Measurements from ENCODE around the gene SNAI3. TPM values are rescaled to one million over a fixed set of nuclear protein-coding genes. Genes with fewer than 3 reads are reported as not detected.

Gene SNAI3
- total RNA-seq, 4 donors from 2014 or later = 0.70 to 0.80 TPM; not detected in 2

- TF ChIP-seq CTCF (IDR thresholded peaks at IDR 0.05) (no peak), POLR2A (IDR thresholded peaks at IDR 0.05) (no peak)
- Histone ChIP-seq H3K9me3 (no peaks in the 10 kb centered on the region), H3K27ac (no peak overlapping the region), H3K4me3 (no peak overlapping the region), H3K27me3 (no peaks in the 10 kb centered on the region), H3K36me3 (peaks cover 0 to 70% (median 0%) of the 10 kb centered on the region in 3 donors), H3K4me1 (peaks cover 0 to 6% (median 0%) of the 10 kb centered on the region in 4 donors)
- no peak for DNase-seq
These were observed 47.5 kb upstream of the SNAI3 start for GRCh38 chr16:88733630-88734360.

DNA sequence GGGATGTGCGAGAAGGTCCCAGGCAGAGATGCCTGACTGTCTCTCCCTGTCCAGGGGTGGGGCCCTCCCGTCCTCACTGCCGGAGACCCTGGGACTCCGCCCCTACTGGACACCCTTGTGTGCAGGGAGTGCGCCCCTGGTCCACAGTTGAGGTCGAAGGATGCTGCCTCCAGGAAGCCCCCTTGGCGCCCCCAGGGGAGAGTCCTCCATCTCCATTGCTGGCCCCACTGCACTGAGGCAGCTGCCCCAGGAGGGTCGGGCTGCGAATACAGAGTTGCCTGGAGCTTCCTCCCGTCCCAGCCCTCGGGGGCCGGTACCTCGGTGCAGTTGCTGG is 46.6 kb upstream of the SNAI3 start:
- no peak overlapping the region for H3K4me3 ChIP-seq

DNA sequence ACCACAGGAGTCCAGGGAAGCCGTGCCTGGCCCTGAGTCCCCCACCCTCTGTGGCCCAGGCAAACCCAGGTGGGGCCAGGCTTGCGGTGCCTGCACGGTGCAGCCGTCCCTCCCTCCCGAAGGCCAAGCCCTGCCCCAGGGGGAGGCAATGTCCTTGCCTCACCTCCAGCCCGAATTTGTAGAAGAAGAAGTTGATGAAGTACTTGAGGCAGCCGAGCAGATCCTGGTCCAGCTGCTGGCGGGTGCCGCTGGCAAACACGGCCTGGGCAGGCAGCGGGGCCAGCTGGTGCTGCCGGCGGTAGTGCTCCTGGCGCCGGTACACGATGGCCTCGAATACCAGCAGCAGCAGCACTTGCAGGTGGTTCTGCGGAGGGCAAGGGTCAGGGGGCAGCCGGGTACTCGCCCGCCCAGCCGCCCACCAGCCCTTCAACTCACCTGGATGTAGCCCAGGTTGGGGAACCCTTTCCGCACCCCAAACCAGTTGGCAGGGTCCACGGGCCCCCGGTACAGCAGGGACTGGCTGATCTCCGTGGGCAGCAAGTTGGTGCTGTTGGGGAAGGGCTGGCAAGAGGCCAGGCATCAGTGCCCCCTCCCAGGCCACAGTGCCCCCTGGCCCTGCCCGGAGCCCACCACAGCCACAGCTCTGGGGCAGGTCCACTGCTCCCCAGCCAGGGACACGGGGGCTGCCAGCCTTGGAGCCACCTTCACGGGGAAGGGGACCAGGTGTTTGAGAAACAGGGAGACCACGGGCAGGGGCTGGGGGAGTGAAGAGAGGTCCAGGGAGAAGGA is 46.1 kb upstream of the SNAI3 start:
- Histone ChIP-seq H3K4me3 (no peak overlapping the region), H3K27me3 (no peaks in the 10 kb centered on the region), H3K36me3 (peaks cover 0 to 70% (median 0%) of the 10 kb centered on the region in 3 donors), H3K4me1 (peaks cover 0 to 5% (median 0%) of the 10 kb centered on the region in 4 donors), H3K27ac (no peak overlapping the region), H3K9me3 (no peaks in the 10 kb centered on the region)
- TF ChIP-seq CTCF (IDR thresholded peaks at IDR 0.05) (no peak), POLR2A (IDR thresholded peaks at IDR 0.05) (no peak)
- DNase-seq = no peak

More for the DNA sequence above, 46.6 kb upstream of the SNAI3 start:
- Histone ChIP-seq H3K27me3 (no peaks in the 10 kb centered on the region), H3K9me3 (no peaks in the 10 kb centered on the region), H3K27ac (no peak overlapping the region), H3K4me1 (peaks cover 0 to 6% (median 0%) of the 10 kb centered on the region in 4 donors), H3K36me3 (peaks cover 0 to 67% (median 0%) of the 10 kb centered on the region in 3 donors)
- no peak for DNase-seq
- TF ChIP-seq POLR2A (IDR thresholded peaks at IDR 0.05) (no peak), CTCF (IDR thresholded peaks at IDR 0.05) (no peak)

GRCh38 chr16:88731699-88732098 is 45.4 kb upstream of the SNAI3 start:
- H3K27ac ChIP-seq = no peak overlapping the region
- no peaks in the 10 kb centered on the region for H3K27me3 ChIP-seq
- peaks cover 0 to 73% (median 0%) of the 10 kb centered on the region in 3 donors for H3K36me3 ChIP-seq
- no peak for DNase-seq
- TF ChIP-seq CTCF (IDR thresholded peaks at IDR 0.05) (no peak), POLR2A (IDR thresholded peaks at IDR 0.05) (no peak)
- H3K9me3 ChIP-seq = no peaks in the 10 kb centered on the region
- H3K4me1 ChIP-seq = no peaks in the 10 kb centered on the region
- no peak overlapping the region for H3K4me3 ChIP-seq

GRCh38 chr16:88730632-88731607 is 44.6 kb upstream of the SNAI3 start:
- no peak overlapping the region for H3K27ac ChIP-seq
- no peak overlapping the region for H3K4me3 ChIP-seq
- H3K4me1 ChIP-seq = no peaks in the 10 kb centered on the region
- DNase-seq = no peak
- peaks cover 0 to 75% (median 0%) of the 10 kb centered on the region in 3 donors for H3K36me3 ChIP-seq
- H3K9me3 ChIP-seq = no peaks in the 10 kb centered on the region
- no peak for TF ChIP-seq CTCF (IDR thresholded peaks at IDR 0.05)
- no peaks in the 10 kb centered on the region for H3K27me3 ChIP-seq

Measured in Peyer's patch (tissue), 4 donors.